Suprapubic skin (tissue), 4 donors: Measurements from ENCODE around the gene TAMM41.

Experiments
- POLR2A ChIP-seq, 2 donors: fragments of 450-650 bp; IDR thresholded peaks; one replicate each; pipeline ENCODE4 v1.6.1; 2017; ENCODE audit warnings: antibody characterized with exemption in 2 of 2, mild to moderate bottlenecking in 2 of 2, moderate library complexity in 2 of 2
- POLR2AphosphoS5 ChIP-seq, 3 donors: sonication (generic); formaldehyde crosslinking; IDR thresholded peaks; one replicate each; pipeline ENCODE4 v1.6.1; 2017; ENCODE audit warnings: antibody characterized with exemption in 3 of 3
- TF ChIP-seq, protein P1 (sequence below), 2 donors: fragments of 200-600 bp in 1 of 2; fragments of 450-650 bp in 1 of 2; sonication (generic) in 1 of 2; IDR thresholded peaks; one replicate each; pipeline ENCODE4 v1.5.1; 2016 to 2019; ENCODE audit warnings: antibody characterized with exemption in 2 of 2, mild to moderate bottlenecking in 1 of 2, moderate library complexity in 1 of 2

DNA sequence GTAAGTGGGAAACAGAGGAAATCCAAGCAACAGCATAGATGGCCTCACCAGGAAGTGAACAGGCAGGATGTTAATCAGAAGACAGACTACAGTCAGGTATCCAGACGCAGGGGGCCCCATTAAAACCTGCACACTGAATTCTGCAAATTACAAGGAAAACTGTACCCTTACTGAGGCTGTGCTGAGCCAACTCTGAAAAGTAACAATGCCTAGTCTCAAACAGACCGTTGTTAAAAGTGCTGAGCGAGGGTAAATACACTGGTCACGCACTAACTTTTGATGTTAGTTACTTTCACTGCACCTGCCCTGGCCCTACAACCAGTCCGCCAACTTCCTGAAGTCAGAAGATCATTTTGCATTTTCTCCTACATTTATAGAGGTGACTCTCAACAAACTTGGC lies 1.0 kb downstream of the TAMM41 start:
- TF ChIP-seq, protein P1, sequence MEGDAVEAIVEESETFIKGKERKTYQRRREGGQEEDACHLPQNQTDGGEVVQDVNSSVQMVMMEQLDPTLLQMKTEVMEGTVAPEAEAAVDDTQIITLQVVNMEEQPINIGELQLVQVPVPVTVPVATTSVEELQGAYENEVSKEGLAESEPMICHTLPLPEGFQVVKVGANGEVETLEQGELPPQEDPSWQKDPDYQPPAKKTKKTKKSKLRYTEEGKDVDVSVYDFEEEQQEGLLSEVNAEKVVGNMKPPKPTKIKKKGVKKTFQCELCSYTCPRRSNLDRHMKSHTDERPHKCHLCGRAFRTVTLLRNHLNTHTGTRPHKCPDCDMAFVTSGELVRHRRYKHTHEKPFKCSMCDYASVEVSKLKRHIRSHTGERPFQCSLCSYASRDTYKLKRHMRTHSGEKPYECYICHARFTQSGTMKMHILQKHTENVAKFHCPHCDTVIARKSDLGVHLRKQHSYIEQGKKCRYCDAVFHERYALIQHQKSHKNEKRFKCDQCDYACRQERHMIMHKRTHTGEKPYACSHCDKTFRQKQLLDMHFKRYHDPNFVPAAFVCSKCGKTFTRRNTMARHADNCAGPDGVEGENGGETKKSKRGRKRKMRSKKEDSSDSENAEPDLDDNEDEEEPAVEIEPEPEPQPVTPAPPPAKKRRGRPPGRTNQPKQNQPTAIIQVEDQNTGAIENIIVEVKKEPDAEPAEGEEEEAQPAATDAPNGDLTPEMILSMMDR (IDR thresholded peaks at IDR 0.05) = no peak
- TF ChIP-seq POLR2A (IDR thresholded peaks at IDR 0.05) (no peak), POLR2AphosphoS5 (IDR thresholded peaks at IDR 0.05) (no peak)
